ENCODE measurements around the gene NUP210L.

- TF ChIP-seq CTCF (conservative IDR thresholded peaks at IDR 0.05; ENCODE audit: low read length) (no peak), EZH2phosphoT487 (IDR thresholded peaks at IDR 0.05; ENCODE audit: borderline replicate concordance) (no peak)
Observed at GRCh38 chr1:154155251-154155650, 378 bp upstream of the NUP210L start.
